NCI-H146 (cell line): ENCODE results near the gene MMP24.
A peak's percentile ranks its signal among the peaks of the same experiment; 100 is the strongest.
"Not testable (repeated sequence)": the region's sequence is repeated elsewhere in the genome, so short reads cannot be mapped to it uniquely, and the experiment has no call there.

Experiments
- DNase-seq: peaks from one replicate; lab custom pipeline; 2025; lab: John Stamatoyannopoulos, UW

The MMP24 gene

DNA sequence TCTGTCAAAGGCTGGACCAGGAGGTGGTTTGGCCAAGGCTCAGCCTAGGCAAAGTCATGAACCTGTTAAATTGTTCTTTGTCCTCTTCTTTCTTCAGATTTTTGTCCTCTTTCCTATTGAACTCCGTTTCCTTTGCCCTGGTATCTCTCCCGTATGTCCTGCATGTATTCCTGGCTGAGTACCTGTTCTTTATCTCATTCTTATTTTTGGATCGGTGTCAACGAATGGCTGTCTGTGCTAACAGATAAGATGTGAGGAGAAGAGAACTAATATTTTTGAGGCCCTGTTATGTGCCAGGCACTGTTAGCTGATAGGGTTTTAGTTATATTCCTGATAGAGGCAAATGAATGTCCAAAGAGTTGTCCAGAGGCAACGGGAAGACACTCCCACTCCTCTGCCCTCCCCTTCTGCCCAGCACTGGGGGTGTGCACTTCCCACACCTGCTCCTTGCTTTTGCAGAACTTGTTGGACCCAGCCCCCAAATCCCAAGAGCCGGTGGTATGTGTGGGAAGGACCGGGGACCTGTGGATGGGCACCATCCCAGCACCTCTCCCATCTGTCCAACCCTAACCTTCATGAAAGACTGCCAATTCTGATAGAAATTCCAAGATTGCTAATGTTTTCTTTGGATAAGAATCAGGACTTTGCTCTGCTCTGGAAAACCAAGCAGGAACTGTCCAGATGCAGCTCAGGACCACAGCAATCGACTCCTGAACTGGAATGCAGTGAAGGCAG, 30.9 kb downstream of the MMP24 start:
- no peak for DNase-seq

DNA sequence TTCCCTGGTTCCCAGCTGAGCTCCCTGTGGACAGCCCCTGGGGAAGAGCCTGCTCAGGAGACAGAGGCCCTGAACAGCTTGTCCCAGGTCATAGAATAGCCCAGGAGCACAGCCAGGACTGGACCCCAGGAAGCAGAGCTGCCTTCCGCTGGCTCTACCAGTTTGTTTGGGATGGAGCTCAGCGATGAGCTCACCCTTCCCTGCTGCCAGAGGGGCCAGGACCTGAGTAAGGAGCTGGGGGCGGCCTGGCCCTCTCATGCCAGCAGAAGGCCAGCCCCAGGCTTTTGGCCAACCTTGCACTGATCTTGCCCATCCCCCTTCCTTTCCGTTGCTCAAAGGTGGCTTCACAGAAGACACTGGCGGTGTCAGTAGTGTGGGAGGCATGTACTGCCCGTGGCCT, 33.9 kb downstream of the MMP24 start:
- DNase-seq = no peak

GRCh38 chr20:35262321-35262720, 35.8 kb downstream of the MMP24 start:
- DNase-seq = not testable (repeated sequence)

DNA sequence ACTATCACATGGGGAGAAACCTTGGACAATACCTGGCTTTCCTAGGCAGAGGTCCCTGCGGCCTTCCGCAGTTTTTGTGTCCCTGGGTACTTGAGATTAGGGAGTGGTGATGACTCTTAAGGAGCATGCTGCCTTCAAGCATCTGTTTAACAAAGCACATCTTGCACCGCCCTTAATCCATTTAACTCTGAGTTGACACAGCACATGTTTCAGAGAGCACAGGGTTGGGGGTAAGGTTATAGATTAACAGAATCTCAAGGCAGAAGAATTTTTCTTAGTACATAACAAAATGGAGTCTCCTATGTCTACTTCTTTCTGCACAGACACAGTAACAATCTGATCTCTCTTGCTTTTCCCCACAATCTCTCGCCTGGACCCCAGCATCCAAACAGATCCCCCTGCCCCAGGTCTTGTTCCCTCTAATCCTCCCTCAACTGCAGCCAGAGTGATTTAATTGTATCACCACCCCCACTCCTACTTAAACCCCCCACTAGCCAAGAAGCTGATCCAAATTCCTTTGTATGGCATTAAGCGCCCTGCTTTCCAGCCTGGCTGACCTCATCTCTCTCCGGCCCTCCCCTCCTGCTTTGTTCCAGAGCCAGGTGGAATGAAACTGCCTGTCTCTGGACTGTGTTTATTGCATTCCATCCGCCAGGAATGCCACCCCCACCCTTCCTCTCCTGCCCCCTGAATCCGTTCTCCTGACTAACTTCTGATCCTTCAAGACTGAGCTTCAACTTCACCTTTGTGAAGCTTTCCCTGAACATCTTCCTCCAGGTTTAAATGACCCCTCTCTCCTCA, 36.4 kb downstream of the MMP24 start:
- not testable (repeated sequence) for DNase-seq

DNA sequence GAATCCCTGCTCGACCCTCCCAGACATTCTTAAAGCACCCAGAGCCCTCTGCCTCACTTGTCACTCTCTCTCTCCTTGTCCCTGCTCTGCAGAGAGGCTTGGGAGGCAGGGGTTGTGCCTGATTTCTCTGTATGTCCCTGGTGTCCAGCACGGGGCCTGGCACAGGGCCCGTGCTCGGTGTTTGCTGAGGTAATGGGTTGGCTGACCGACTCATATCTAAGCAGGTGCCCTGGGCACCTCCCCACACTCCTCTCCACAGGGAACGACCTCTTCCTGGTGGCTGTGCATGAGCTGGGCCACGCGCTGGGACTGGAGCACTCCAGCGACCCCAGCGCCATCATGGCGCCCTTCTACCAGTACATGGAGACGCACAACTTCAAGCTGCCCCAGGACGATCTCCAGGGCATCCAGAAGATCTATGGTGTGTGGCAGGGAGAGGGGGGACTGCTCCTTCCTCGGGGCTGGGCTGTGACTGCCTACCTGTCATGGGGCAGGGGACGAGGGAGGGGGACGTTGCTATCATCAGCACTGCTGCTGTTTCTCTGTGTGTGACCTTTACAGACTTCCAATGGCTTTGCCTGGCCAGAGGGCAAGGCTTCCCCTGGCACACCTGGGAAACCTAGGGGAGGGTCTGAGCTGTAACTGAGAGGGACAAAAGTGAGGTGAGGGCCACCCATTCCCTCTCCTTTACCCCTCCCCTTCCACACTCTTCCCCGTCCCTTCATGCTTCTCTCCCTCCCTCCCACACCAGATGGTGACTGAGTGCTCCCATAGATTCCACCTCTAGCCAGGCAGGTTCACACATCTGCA, 37.2 kb downstream of the MMP24 start:
- DNase-seq = no peak

- DNase-seq = no peak
Measured at GRCh38 chr20:35264755-35265154, 38.3 kb downstream of the MMP24 start.

DNA sequence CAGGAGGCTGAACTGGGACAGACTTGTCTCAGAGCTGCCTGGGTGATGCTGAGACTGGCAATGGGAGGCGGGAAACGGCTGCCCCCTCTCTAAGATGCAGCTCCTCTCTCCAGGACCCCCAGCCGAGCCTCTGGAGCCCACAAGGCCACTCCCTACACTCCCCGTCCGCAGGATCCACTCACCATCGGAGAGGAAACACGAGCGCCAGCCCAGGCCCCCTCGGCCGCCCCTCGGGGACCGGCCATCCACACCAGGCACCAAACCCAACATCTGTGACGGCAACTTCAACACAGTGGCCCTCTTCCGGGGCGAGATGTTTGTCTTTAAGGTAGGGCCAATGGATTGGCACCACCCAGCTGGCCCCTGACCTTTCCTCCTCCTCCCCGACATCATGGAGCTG, 40.6 kb downstream of the MMP24 start:
- DNase-seq = no peak

DNA sequence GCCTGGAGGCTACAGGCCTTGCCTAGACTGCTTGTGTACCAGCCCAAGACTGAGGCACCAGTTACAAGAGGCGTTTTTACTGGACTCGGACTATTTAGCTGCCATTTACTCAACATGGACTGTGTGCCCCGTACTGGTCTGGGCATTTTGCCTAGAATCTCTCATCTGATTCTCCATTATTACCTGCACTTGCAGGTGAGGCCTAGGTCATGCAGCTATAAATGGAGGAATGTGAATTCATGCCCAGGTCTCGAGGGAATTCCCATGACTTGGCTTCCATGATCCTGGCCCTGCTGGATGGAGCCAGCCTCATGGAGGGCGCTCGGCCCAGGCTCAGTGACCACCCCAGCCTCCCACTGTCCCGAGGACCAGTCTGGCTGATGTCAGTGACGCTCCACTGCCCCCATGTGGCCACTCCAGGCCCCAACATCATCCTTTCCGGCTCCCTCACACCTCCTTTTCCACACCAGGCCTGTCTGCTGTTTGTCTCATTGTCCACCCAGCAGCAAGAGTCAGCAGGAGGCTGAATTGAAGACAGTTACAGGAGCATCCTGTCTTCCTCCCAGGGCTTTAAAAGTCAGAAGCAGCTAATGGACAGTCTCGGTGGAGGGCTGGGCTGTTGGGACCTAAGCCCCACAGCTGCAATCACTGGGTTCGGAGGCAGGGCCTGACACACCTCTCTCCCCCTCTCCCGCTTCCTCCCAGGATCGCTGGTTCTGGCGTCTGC, 42.7 kb downstream of the MMP24 start:
- peak; percentile 48 for DNase-seq

DNA sequence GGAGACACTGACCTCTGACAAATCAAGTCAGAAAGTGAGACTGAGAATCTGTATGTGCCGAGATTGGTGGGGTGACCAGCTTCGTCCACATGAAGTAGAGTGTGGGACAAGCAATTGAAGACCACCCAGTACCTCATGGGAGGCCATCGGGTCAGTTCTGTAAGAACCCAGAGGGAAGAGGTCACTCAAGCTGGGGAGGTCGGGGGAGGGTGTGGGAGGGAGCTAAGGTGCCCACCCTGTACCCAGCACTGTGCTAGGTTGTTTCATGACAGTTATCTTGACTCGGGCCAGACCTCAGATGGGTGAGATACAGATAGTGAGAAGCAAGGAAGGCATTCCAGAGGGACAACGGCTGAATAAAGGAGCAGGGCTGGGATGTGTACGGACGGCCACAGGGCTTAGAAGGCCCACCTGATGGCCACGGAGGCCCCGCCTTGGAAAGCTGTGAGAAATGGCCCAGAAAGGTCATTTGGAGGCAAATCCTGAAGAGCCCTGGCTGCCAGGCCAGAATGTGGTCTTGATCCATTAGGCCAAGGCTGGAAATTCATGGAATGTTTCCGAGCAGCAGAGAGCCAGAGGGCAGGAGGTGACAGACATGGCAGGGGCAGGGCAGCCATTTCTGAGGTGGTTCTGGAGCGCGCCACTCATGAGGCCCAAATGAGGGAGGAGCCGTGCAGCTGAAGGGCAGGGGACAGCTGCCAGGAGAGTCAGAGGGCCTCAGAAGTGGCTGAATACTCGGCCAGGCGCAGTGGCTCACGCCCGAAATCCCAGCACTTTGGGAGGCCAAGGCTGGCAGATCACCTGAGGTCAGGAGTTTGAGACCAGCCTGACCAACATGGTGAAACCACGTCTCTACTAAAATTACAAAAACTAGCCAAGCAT, 43.8 kb downstream of the MMP24 start:
- no peak for DNase-seq

DNA sequence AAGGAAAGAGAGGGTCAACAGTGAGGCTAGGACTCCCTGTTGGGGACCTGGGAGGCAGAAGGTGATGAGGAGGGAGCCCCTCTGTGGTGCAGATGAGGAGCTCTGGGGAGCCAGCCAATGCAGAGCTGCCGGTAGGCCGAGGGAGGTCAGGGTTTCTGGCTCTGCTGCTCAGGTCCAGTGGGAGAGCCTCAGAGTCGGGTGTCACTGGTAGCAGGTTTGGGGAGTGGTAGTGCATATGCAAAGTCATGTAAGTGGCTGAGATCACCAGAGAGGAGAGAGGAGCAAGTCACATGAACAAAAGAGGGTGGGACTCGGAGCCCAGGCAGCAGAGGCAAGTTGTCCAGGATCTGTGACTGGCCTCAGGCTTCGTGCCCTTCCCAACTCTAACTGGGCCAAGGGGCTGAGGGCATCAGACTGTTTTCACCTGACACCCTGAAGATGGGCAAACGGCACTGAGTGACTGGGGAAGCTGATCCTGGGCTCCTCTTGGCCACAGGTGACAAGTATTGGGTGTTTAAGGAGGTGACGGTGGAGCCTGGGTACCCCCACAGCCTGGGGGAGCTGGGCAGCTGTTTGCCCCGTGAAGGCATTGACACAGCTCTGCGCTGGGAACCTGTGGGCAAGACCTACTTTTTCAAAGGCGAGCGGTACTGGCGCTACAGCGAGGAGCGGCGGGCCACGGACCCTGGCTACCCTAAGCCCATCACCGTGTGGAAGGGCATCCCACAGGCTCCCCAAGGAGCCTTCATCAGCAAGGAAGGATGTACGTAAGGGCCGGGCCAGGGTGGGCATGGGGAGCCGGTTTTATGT, 44.8 kb downstream of the MMP24 start:
- no peak for DNase-seq

GRCh38 chr20:35271904-35272303, 45.4 kb downstream of the MMP24 start:
- no peak for DNase-seq

- DNase-seq = no peak
Measured at GRCh38 chr20:35273449-35274171, 47.1 kb downstream of the MMP24 start.

DNA sequence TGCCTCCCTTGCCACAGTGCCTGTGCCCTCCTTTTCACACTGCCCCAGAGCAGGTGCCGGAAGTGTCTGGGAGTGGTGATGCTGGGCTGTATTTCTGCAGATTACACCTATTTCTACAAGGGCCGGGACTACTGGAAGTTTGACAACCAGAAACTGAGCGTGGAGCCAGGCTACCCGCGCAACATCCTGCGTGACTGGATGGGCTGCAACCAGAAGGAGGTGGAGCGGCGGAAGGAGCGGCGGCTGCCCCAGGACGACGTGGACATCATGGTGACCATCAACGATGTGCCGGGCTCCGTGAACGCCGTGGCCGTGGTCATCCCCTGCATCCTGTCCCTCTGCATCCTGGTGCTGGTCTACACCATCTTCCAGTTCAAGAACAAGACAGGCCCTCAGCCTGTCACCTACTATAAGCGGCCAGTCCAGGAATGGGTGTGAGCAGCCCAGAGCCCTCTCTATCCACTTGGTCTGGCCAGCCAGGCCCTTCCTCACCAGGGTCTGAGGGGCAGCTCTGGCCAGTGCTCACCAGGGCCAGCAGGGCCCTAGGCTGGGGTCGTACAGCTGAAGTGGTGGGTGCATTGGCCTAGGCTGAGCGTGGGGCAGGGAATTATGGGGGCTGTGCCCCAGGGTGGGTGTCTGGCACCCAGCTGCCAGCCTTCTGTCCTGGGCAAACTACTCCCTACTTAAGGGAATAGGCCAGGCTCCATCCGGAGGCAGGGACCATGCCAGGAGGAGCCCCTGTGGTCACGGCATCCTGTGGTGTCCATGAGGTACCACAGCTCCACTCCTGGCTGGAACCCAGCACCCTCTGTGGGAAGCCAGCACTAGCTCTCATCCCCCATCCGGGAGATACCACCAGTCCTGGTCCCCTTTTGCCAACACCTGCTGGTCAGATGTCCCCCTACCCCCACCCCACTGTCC, 47.9 kb downstream of the MMP24 start:
- no peak for DNase-seq

GRCh38 chr20:35275741-35276251, 49.3 kb downstream of the MMP24 start:
- DNase-seq = no peak

DNA sequence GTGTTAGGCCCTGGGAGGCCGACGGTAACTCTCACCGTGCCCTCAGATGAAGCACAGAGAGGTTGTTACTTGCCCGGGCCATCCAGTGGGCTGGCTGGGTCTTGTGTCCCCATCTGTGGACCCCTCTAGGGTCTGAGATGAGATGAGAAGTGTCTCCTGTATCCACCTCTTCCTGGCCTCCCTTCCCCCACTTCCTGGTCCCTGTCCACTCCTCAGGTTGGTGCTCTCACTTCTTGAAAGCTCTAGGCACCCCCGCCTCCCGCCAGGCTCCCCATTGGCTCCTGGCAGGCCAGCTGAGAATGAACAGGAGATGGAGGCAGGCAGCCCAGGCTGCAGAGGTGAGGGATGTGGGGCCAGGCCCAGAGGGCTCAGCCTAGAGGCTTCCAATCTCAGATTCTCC, 49.9 kb downstream of the MMP24 start:
- DNase-seq = no peak

DNA sequence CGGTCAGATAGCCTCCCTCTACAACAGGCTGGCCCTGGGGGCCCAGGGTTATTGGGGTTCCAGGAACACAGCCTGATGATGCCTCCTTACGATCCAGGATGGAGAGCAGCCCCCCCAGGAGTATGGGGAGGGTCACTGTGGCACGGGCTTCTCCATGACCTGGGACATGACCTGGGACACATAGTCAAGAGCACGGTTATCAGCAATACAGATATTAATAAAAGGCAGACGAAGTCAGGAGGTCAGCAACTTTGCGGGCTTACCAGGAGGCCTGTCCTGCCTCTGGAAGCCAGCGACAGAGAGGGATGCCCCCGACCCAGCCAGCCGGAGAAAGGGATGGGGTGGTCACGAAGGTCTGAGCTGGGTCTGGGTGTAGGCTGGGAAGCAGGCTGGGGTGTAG, 50.6 kb downstream of the MMP24 start:
- DNase-seq = no peak

DNA sequence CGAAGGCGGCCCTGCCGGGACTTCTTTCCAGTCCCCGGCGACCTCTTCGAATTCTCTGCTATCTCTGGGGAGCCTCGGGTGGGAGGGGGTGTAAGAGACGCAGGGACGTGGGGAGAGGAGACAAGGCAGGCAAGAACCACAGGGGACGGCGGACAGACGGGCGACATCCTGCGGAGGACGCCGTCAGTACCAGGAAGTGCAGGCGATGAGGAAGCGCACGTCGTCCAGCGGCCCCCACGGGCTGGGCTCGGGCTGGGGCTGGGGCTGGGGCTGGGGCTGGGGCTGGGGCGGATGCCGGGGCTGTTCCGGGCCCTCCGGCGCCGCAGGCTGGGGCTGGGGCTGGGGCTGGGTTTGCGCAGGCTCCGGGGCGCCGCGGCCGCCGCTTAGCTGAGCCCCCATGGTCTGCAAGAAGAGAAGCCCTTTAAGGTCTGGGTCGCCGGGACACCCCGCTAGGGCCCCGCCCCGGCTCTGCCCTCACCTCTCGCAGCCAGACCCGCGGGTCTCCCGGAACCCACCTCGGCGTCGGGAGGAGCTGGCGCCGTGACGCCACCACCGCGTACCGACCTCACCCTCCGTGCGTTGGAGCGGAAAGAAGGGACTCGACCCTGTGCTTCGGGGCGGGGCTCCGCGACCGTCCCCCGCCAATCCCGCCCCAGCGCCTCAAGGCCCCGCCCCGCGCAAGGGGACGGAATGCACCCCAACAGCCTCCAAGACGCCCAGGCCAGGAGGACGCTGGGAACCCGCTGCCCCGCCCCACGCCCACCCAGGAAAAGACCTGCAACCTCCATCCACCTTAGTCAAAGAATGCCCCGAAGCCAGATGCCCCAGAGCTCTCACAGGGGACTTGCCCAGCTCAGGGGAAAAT, 51.3 kb downstream of the MMP24 start, which contains the start of gene MMP24OS:
MMP24OS (minus strand) TSS at position 592 of the 865 bp plus-strand sequence; CDS start at position 399, 193 bp downstream.
- DNase-seq = peak; percentile 94
